Testis (tissue), 2 donors: Measurements from ENCODE around the gene HELB.

Source experiments
- POLR2A ChIP-seq: fragments of 450-650 bp; IDR thresholded peaks from one replicate; pipeline ENCODE4 v1.6.1; 2017; ENCODE audit warnings: antibody characterized with exemption, mild to moderate bottlenecking, moderate library complexity
- TF ChIP-seq, protein P1 (sequence below), 3 experiments: fragments of 450-650 bp in 2 of 3; fragments of 200-600 bp in 1 of 3; sonication (generic) in 1 of 3; IDR thresholded peaks; one replicate each; pipeline ENCODE4 v1.5.1; 2016 to 2019; ENCODE audit warnings: antibody characterized with exemption in 3 of 3, mild to moderate bottlenecking in 2 of 3, moderate library complexity in 1 of 3

DNA sequence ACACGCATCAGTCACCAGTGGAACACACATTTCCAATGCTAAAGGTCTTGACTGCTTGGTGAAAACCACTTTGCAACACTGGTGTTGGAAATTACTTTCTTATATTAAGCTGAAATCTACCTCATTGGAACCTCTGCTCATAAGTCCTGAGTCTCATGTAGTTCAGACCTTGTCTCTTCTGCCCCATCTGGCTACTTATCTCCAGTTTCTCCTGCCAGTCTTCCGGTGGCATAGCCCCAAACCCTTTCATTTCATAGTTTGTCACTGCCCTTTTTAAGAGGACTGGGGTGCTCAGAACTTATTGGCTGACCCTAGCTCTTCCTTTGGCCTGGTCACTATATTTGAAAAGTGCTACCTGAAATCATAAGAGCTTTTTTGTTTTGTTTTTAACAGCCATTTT, 43.7 kb downstream of the HELB start:
- TF ChIP-seq, protein P1, sequence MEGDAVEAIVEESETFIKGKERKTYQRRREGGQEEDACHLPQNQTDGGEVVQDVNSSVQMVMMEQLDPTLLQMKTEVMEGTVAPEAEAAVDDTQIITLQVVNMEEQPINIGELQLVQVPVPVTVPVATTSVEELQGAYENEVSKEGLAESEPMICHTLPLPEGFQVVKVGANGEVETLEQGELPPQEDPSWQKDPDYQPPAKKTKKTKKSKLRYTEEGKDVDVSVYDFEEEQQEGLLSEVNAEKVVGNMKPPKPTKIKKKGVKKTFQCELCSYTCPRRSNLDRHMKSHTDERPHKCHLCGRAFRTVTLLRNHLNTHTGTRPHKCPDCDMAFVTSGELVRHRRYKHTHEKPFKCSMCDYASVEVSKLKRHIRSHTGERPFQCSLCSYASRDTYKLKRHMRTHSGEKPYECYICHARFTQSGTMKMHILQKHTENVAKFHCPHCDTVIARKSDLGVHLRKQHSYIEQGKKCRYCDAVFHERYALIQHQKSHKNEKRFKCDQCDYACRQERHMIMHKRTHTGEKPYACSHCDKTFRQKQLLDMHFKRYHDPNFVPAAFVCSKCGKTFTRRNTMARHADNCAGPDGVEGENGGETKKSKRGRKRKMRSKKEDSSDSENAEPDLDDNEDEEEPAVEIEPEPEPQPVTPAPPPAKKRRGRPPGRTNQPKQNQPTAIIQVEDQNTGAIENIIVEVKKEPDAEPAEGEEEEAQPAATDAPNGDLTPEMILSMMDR (IDR thresholded peaks at IDR 0.05): no peak
- TF ChIP-seq POLR2A: no peak
